Fibroblast of gingiva (primary cell): ENCODE measurements around the gene AFF1.

Source experiments
- DNase-seq: peaks from one replicate; pipeline ENCODE4 v3.0.0-alpha.2; 2011; ENCODE audit warnings: low read depth

The AFF1 gene, protein sequence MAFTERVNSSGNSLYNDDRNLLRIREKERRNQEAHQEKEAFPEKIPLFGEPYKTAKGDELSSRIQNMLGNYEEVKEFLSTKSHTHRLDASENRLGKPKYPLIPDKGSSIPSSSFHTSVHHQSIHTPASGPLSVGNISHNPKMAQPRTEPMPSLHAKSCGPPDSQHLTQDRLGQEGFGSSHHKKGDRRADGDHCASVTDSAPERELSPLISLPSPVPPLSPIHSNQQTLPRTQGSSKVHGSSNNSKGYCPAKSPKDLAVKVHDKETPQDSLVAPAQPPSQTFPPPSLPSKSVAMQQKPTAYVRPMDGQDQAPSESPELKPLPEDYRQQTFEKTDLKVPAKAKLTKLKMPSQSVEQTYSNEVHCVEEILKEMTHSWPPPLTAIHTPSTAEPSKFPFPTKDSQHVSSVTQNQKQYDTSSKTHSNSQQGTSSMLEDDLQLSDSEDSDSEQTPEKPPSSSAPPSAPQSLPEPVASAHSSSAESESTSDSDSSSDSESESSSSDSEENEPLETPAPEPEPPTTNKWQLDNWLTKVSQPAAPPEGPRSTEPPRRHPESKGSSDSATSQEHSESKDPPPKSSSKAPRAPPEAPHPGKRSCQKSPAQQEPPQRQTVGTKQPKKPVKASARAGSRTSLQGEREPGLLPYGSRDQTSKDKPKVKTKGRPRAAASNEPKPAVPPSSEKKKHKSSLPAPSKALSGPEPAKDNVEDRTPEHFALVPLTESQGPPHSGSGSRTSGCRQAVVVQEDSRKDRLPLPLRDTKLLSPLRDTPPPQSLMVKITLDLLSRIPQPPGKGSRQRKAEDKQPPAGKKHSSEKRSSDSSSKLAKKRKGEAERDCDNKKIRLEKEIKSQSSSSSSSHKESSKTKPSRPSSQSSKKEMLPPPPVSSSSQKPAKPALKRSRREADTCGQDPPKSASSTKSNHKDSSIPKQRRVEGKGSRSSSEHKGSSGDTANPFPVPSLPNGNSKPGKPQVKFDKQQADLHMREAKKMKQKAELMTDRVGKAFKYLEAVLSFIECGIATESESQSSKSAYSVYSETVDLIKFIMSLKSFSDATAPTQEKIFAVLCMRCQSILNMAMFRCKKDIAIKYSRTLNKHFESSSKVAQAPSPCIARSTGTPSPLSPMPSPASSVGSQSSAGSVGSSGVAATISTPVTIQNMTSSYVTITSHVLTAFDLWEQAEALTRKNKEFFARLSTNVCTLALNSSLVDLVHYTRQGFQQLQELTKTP

GRCh38 chr4:86934771-86935565 lies at the start of gene AFF1:
Gene AFF1 (plus strand): TSS chr4:86935011. CDS start chr4:86948534, 13,523 bp downstream.
- DNase-seq: peak; percentile 96

GRCh38 chr4:86890790-86891189 lies 44.0 kb upstream of the AFF1 start:
- DNase-seq: no peak

DNA sequence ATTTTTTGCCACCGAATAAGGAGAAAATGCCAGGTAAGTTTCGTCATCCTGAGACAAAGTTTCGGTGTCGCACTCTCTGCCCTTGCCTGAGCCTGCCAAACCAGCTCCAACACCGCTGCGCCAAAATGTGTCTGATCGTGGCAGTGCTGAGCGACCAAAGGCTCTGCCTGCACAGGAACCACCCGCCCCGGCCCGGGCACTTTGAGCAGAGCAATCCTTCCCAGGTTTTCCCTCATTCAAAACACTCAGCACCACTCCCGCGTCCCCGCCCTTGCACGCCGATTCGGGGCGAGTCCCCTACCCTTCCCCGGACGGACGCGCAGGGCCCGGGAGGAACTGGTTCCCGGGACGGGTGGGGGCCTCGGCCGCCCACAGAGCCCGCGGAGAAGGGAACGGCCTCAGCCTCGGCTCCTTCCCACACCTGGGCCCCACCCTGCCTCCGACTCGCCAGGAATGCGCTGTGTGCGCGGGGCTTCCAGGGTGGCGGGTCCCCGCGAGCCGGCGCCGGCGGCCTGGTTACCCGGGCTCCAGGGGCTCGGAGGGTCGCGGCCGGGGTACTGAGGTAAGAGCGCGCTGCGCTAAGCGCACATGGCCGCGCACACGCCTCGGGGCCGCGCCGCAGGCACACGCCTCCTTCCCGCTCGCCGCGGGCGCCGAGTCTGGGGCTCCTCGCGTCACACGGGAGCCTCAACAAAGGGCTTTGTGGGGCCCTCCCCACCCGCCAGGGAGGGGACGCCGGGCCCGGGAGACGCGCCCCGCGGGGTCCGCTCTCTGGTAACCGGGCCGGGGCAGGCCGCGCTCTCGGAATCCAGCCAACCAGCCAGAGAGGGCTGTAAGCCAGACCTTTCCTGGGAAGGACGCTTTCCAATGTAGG lies 42.8 kb upstream of the AFF1 start, which contains the start of gene C4orf36:
Gene C4orf36 (minus strand): TSS at position 661 of the 874 bp plus-strand sequence. CDS start 902 bp downstream, outside the sequence.
- DNase-seq: peak; percentile 35

- DNase-seq: no peak
Observed at GRCh38 chr4:86892636-86892960, 42.2 kb upstream of the AFF1 start.

GRCh38 chr4:86893136-86893535 lies 41.7 kb upstream of the AFF1 start:
- no peak for DNase-seq

DNA sequence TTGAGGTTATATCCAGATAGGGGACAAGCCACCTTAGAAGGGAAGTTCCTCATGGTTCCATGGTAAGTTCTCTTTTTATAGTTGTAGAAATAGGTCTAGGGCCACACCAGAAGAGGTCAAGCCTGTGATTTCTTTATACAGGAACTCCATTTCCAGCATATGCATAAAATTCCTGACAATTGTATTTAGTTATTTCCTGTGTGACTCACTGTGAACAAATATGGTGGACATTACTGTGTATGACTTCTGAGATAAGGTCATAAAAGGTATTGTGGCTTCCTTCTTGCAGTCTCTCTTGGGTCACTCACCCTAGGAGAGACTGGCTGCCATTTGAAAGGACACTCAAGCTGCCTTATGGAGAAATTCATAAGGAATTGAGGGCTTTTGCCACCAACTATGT lies 40.4 kb upstream of the AFF1 start:
- no peak for DNase-seq

GRCh38 chr4:86895692-86896488 lies 38.9 kb upstream of the AFF1 start:
- peak; percentile 63 for DNase-seq

GRCh38 chr4:86896596-86896995 lies 38.2 kb upstream of the AFF1 start:
- DNase-seq: no peak

DNA sequence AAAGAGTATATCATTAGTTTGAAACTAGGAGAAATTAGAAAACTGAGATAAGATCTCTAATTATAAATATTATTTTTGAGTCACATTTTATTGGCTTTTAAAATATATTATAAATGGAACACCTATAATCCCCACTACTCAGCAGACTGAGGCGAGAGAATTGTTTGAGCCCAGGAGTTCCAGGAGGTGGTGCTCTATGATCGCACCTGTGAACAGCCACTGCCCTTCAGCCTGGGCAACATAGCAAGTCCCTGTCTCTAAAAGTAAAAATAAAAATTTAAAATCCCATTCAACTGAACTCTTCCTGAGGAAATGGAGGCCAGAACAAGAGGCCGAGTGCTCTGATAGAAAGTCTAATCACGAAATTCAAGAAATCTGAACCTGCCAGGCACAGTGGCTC lies 36.2 kb upstream of the AFF1 start:
- no peak for DNase-seq

GRCh38 chr4:86901864-86902263 lies 32.9 kb upstream of the AFF1 start:
- DNase-seq: no peak

DNA sequence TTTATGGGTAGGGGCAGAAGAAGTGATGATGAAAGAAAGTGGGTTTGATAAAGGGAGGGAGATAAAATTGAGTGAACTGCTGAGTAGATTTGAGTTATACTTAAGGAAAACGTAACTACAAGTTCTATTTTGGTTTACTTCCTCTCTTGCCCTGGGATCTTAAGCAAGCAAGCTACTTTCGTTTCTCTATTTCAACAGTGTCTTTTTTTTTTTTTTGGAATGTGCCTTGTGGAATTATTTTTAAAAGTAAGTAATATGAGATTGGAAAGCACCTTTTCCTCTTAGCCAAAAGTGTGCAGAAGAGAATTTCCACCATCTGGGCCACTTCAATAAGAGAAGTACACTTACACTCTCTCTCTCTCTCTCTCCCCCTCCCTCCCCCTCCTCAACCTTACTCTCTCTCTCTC lies 26.6 kb upstream of the AFF1 start:
- peak; percentile 74 for DNase-seq

GRCh38 chr4:86909546-86910295 lies 25.1 kb upstream of the AFF1 start:
- no peak for DNase-seq

DNA sequence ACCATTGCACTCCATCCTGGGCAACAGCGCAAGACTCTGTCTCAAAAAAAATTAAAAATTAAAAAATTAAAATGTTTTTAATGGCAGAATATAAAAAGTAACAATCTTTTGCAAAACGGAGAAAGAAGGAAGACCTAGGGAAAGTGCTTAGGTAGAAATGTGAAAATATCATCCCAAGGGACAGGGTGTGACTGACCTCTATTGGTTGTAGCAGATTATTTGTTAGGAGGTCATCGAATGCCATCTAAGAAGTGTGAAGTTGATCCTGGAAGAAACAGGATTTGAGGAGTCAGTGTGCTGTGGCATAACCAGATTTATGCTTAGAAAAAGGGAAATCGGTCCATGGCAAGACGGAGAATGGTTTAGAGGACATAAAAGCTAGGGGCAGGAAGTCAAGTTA lies 24.4 kb upstream of the AFF1 start:
- no peak for DNase-seq

GRCh38 chr4:86910820-86911684 lies 23.8 kb upstream of the AFF1 start:
- peak; percentile 18 for DNase-seq

DNA sequence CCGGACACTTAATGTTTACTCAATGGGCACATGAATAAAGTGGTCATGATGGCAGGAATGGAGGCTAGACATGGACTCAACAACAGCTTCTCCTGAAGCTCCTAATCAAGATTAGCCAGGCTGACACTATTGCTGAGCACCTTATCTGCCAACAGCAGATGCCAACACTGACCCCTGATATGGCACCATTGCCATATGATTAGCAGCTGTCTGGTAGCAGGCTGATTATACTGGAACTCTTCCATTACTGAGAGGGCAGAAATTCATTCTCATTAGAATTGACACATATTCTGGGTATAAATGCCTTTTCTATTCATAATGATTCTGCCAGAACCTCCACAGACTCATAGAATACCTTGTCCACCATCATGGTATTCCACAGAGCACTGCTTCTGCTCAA lies 18.4 kb upstream of the AFF1 start:
- DNase-seq: no peak

DNA sequence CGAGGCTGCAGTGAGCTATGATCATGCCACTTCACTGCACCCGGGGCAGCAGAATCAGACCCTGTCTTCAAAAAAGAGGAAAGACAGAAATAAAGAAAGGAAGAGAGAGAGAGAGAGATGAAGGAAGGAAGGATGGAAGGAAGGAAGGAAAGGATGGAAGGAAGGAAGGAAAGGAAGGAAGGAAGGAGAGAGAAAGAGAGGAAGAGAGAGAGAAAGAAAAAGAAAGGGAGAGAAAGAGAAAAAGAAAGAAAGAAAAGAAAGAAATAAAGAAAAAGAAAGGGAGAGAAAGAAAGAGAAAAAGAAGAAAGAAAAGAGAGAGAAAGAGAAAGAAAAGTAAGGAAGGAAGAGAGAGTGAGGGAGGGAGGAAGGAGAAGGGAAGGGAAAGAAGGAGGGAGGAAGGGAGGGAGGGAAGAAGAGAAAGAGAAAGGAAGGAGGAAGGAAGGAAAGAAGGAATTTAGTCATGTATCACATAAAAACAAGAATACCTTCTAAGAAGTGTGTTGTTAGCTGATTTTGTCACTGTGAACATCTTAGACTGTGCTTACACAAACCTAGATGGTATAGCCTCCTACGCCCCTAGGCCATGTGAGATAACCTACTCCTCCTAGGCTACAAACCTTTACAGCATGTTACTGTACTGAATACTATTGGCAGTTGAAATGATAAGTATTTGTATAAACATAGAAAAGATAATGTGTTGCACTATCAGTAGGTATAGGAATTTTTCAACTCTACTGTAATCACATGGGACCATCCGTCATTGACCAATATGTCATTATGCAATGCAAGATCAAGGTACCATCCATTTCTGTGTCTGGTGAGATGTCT lies 17.4 kb upstream of the AFF1 start:
- DNase-seq: no peak

DNA sequence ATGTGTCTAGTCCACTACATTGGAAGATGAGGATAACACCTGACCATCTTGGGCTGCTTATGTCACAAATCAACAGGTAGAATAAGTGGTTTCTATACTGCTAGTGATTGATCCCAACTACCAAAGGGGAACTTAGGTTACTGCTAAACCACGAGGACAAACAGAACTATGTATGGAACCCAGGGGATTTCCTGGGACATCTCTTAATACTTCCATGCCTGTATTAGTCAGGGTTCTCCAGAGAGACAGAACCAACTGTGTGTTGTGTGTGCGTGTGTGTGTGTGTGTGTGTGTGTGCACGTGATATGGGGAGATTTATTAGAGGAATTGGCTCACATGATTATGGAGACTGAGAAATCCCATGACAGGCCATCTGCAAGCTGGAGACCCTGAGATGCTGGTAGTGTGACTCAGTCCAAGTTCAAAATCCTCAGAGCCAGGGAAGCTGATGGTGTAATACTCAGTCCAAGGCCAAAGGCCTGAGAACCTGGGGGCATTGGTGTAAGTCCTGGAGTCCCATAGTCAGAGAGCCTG lies 16.2 kb upstream of the AFF1 start:
- DNase-seq: peak; percentile 71
